GM21447 (cell line): ENCODE data around the gene GCFC2.
"Not testable (repeated sequence)": the region's sequence is repeated elsewhere in the genome, so short reads cannot be mapped to it uniquely, and the experiment has no call there.

ENCODE experiments used
- ATAC-seq: cut with Tn5 transposase; IDR thresholded peaks from one replicate; pipeline ENCODE4 v1.9.1; 2021; ENCODE audit not compliant: unreplicated experiment

GCFC2 gene

DNA sequence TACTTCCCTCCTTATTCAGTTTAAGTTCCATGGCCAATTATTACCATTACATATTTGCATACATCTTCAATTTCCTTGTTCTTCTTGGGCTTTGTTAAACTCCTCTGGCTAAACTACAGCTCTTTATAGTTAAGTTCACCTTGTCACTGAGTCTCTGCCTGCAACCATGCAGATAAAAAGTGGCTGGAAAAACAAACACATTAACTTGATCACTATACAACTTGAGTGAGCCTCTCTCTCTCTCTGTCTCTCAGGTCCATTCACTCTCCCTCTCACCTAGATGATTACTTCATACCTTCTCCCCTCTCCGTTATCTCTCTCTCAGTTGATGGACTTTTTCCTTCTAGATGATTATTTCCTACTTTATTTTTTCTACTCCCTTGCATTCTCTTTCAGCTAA, 30.3 kb downstream of the GCFC2 start:
- ATAC-seq = no peak

DNA sequence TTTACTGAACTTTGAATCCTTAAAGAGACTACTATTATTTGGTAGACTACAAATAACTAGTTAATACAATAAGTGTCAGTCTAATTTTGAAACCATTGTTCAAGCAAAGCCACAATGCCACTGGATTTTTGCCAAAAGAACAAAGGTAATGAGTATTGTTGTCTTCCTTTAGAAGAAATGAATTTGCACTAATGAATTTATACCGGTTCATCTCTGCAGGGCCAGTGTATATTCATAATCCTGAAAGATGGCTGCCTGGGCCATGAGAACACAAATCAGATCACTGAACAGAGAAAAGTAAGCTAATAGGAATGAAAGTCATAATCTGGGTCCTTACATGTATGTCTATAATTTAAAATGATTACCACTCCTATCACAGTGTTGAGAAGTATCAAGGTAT, 31.2 kb downstream of the GCFC2 start:
- ATAC-seq = no peak

DNA sequence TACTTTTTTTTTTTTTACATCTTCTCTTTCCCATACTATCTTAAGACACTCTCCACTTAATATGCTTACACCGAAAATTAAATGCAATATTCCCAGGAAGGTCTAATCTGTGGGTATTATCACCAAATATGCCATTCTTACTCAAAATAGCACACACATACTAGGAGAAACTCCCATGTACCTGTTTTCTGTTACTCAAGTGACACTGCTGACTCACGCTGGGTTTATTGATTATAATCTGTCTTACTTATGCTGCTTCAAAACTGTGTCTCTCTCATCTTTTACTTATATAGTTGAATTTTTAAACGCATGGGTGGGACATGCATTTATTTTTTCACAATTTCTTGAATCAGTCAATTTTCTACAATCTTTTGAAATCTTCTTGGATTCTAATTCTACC, 34.3 kb downstream of the GCFC2 start:
- no peak for ATAC-seq

DNA sequence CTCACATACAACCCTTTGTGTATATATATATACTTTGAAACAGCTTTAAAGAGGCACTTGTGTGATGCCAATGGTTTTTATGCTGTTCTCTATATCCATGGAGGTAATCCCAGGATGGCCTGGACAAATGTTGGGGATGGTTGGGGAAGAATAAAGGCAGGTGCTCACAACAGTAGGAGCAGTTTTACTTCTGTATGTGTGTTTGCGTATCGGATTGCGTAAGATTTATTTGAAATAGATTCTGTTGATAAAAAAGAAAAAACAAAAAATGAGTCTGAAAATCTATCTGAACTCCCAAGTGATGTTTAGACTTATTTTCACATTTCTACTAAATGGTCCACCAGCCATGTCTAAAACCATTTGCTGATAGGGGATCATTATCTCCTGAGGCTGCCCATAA, 34.8 kb downstream of the GCFC2 start:
- ATAC-seq = no peak

DNA sequence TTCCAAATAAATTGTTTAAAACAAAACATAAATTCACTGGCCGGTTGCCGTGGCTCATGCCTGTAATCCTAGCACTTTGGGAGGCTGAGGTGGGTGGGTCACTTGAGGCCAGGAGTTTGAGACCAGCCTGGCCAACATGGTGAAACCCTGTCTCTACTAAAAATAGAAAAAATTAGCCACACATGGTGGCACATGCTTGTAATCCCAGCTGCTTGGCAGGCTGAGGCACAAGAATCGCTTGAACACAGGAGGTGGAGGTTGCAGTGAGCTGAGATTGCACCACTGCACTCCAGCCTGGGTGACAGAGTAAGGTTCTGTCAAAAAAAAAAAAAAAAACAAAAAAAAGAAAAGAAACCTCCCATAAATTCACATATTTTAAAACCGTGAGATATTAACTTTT, 35.3 kb downstream of the GCFC2 start:
- ATAC-seq = not testable (repeated sequence)

DNA sequence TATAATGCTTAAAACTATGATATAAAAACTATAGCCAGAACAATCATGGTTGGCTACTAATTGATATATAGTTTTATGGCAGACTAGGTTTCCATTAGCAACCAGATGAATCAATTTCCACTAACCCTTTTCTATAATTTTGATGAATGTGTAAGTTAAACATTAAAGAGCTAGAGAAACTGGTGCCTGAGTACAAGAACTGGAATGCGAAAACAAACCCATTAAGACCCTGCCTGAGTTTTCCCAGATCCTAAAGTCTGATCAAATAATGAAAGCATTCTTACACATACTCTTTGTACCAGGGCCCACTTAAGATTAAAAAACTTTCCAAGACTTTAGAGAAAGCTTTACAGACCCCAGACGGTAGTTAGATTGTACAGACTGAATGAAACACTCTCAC, 42.8 kb downstream of the GCFC2 start:
- ATAC-seq = no peak

DNA sequence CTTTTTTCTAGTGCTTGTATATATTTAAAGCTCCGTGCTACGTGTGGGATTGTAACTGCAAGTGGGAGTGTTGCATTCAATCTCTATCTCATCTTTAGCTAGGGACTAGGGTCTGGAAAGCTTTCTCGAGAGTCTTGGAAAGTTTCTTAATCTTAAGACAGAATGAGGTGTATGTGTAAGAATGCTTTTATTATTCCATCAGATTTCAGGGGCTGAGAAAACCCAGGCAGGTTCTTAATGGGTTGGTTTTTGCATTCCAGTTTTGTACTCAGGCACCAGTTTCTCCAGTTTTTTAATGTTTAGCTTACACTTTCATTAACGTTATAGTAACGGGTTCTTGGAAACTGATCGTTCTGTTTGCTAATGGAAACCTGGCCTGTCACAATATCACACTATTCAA, 43.8 kb downstream of the GCFC2 start:
- ATAC-seq = no peak

DNA sequence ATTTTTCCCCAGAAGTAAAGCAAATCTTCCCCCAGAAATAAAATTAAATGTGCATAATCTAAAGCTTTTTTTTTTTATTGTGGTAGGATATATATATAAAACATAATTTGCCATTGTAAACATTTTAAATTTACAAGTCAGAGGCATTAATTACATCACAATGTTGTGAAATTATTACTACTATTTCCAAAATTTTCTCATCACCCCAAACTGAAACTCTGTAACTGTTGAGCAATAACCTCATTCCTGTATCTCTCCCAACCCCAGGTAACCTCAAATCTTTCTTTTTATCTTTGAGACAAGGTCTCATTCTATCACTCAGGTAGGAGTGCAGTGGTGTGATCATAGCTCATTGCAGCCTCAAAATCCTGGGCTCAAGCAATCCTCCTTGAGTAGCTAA, 52.9 kb downstream of the GCFC2 start:
- no peak for ATAC-seq

DNA sequence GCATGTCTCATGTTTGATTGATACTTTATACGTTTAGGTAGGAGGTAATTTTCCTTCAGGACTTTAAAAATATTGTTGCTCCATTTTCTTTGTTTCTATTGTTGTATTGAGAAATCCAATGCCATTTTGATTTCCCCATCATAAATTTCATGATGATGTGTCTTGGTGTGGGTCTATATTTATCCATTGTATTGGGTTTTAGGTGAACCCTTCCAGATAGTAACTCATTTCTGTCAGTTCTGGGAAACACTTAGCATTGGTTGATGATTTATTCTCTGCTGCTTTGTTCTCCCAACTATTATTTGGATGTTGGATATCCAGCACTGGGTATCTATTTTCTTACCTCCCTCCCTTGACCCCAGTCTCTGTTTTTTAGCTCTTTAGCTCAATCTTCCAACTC, 54.2 kb downstream of the GCFC2 start:
- ATAC-seq = no peak

DNA sequence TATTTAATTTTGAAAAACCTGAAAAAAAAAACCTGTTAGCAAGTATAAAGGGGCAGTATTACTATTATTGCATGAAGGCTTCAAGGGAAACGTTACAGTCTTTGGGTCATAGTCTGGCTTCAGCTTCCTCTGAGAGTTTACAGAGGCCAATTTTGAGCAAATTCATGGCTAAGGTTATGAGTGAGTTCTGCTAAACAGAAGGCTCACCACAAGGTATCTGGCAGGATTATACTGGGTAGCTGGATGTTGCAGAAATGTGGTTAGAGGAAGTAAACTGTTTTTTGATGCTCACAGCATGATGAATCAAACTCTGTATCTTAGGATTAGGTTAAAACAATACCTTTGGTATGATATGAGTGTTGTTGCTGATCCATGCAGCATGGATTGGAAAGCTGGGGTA, 54.9 kb downstream of the GCFC2 start:
- no peak for ATAC-seq

DNA sequence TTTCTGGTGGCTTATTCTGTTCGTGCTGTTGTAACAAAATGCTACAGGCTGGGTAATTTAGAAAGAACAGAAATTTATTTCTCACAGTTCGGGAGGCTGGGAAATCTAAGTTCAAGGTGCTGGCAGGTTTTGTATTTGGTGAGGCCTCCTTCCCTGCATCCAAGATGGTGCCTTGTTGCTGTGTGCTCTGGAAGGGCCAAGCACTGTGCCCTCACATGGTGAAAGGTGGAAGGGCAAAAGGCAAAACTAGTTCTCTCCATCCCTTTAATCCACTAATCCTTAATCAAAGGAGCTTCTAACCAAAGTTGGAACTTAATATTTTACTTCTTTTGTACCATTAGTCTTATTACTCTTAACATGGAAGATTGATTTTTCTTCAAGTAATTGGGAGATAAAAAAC, 56.7 kb downstream of the GCFC2 start:
- ATAC-seq = no peak

DNA sequence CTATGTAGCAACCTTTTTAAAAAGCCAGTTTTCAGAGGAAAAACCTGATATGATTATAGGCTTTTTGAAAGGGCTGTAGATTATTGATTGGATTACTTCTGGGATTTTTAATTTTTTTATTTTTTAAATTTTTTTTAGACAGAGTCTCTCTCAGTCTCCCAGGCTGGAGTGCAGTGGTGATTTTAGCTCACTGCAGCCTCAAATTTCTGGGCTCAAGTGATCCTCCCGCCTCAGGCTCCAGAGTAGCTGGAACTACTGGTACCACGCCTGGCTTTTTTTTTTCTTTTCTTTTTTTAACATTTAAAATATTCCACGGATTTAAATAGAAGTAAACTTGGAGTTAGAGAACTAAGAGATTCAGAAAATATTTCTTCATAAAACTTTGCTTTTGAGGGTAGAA, 62.9 kb downstream of the GCFC2 start:
- no peak for ATAC-seq

DNA sequence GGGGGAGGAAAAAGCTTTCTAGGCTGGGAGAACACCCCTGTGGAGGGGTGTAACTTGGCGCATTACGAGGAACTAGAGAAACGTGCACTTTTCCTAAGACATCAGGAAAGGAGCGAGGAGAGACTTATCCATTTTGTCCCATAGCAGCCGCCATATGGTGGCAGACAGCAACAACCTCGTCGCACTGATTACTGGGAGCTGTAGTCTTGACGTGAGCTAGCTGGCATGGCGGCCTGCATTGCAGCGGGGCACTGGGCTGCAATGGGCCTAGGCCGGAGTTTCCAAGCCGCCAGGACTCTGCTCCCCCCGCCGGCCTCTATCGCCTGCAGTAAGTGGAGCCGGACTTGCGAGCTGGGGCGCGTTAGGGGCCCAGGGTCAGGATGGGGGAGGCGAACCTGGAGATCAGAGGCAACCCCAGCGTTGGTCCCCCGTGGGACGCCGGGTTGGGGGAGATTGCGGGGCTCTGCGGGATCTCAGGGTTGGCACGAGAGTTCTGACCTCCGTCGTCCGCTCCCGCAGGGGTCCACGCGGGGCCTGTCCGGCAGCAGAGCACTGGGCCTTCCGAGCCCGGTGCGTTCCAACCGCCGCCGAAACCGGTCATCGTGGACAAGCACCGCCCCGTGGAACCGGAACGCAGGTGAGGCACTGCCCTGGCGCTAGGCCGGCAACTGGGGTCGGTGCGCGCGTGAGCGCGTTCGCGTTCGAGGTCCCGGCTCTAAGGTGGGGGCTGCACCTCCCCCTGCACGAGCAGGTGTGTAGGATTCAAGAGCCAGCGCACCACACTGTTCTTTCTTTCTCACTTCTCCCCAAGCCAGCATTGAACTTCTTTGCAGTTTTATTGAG, 63.9 kb downstream of the GCFC2 start, which contains the start of gene MRPL19:
MRPL19 (plus strand) TSS at position 201 of the 843 bp plus-strand sequence; CDS start at position 226, 25 bp downstream.
- ATAC-seq = peak; percentile 98

DNA sequence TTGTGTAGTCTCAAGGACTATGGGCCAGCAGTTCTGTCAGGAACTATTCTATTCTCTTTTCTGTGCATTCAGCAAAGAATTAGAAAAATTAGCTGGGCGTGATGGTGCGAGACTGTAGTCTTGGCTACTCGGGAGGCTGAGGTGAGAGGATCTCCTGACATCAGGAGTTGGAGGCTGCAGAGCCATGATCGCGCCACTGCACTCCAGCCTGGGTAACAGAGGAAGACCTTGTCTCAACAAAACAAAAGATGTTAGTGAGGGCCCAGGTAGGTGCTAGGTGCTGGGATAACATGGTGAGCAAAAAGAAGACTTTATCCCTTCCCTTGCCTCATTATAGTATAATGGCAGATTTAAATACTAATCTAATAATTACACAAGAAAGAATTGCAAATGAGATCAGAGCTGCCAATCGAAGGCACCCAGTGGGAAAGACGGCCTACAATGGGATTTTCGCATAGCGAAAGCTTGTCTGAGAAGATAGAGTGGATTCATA, 64.6 kb downstream of the GCFC2 start:
- no peak for ATAC-seq

DNA sequence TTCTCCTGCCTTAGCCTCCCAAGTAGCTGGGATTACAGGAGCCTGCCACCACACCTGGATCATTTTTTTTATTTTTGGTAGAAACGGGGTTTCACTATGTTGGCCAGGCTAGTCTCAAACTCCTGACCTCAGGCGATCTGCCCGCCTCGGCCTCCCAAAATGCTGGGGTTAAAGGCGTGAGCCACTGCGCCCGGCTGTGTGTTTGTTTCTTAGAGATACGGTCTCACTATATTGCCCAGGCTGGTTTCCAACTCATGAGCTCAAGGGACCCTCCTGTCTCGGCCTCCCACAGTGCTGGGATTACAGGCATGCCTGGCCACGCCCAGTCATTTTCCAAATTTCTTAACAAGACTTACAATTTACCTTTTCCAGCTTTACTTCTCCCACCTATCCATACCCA, 65.1 kb downstream of the GCFC2 start:
- no peak for ATAC-seq

DNA sequence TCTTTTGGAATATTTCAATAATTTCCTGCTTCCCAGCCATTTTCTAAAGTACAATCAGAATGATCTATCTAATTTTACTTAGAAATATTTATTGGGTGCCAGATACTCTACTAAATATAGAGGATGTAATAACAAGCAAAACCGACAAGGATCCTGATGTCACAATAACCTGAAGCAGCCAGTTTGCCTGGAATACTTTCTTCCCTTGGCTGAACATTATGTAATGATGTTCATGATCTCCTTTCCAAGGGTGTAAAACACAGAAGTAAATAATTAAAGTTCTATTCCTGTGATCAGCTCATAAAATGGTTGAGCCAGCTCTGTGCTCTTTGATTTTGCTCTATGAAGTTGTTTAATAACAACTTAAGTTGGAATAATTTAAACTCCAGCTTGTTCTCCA, 66.7 kb downstream of the GCFC2 start:
- ATAC-seq = no peak

DNA sequence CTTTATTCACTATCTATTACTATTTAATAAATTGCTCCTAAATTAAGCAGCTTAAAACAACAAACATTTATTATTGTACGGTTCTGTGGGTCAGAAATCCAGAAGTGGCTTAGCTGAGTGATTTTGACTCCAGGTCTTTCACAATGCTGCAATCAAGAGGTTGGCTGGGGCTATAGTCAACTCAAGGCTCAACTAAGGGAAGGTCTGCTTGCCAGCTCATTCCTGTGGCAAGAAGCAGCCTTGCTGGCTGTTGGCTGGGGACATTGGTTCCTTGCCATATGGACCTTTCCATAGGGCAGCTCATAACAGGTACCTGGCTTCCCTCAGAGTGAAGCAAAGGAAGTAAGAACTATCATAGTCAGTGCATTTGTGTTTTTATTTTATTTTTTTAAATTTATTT, 69.1 kb downstream of the GCFC2 start:
- no peak for ATAC-seq

DNA sequence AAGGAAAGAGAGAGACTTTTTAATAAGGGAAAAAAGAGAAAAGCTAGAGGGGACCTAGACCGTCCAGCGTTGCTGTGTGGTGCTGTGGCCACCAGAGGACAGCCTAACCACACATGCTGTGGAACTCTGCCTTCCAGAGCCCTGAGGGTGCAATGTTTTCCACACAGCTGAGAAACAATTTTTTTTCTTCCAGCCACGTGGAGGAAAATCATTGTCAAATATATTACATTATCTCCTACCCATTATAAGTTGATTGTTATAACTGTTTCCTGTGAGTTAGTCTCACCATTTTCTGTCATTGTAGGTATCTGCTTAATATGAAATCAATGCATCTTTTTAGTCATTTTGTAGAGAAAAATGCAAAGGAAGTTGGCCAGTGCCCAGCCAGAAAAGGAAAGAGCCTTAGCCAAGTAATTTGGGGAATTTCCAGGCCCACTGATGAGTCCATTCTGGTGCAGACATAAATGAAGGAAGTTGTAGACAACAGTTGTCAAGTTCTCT, 70.0 kb downstream of the GCFC2 start:
- ATAC-seq = peak; percentile 88

DNA sequence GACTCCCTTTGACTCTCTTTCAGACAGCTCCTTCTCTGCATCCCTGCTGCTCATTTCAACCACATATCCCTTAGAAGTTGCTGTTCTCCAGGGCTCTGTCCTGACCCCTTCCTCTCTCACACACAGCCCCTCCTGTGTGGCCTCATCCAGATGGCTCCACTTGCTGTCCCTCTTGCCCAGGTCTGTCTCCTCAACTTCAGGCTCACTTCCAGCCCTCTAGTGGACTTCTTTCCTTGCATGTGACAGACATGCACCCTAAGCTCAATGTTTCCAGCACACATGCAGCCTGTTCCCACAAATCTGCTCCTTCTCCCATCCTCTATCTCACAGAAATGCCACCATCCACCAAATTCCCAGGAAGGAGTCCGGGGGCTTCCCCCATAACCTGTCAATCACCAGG, 73.1 kb downstream of the GCFC2 start:
- ATAC-seq = no peak

DNA sequence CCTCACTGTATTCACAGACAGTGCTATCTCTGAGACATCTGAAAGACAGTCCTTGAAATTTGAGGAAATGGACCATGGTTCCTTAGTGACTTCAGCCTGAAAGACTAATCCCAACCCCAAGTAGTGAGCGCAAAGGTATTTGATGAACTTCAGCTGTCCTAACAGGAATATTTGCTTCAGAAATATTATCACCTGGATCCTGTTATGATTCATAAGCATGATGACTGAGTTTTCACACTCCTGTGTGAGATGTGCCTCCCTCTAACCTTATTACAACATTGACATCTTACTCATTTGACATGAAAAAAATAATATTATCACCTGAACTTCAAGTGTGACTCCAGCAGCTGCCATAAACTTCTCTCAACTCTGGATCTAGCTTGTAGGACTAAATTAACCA, 75.8 kb downstream of the GCFC2 start:
- no peak for ATAC-seq

DNA sequence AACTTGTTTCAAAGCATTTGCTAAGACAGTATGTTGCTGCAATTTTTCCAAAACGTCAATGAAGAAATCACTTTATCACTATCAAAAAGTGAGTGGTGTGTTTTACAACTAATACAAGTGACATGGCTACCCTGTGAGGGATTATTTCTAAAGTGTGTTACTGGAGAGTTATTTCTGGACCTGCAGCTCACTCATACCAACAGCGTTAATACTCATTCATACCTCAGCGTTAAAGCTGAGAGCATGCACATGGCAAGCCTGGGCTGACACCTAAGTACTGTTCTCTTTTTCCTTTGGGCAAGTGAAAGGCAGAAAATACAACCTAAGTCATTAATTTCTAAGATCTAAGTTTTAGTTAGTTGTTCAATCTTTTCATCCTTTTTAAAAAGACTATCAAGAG, 77.1 kb downstream of the GCFC2 start:
- no peak for ATAC-seq

DNA sequence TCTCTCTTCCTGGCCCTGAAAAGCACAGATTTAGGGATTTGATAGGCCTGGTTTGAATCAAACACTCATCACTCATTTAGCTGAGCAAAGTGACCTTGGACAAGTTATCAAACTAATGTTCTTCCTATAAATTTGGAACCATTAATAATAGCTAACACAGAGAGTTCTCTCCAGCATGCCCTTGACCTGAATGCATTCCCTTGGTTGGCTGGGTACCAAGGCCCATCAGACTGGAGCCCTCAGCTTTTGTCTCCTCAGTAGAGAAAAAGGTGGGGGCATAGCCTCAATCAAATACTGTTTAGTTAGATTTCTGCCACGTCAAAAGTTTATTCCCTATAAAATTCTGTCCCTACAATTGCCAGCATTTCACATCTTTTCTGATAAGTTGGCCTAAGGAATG, 77.9 kb downstream of the GCFC2 start:
- no peak for ATAC-seq
